Endothelial cell of umbilical vein (primary cell): ENCODE results near the gene TMEM131. TPM values are rescaled to one million over a fixed set of nuclear protein-coding genes. Genes with fewer than 3 reads are reported as not detected.

Source experiments
- BruUV-seq: library from RNA; stranded (reverse); fragments of 400-500 nt; replicated peaks from 2 replicates; lab custom pipeline; 2021; lab: Mats Ljungman, UMichigan
- CTCF ChIA-PET: fragments of 300-600, 350-600 bp; sonication (Branson Sonifier 250); formaldehyde crosslinking; loops from one replicate; lab custom pipeline; 2021; ENCODE audit warnings: antibody characterized with exemption, inconsistent platforms; lab: Charles Lee
- POLR2A ChIA-PET: fragments of 300-600, 350-600 bp; sonication (Branson Sonifier 250); formaldehyde crosslinking; loops from one replicate; lab custom pipeline; 2021; ENCODE audit warnings: antibody characterized with exemption, inconsistent platforms; lab: Charles Lee
- DNase-seq: peaks from one replicate; pipeline ENCODE4 v3.0.0-alpha.2; 2011; ENCODE audit warnings: low read depth, low spot score
- FAIRE-seq: peaks from 2 replicates; lab custom pipeline; 2011; peaks lifted over from hg19 to GRCh38; lab: Jason Lieb, UNC
- H2AFZ ChIP-seq: 2 replicates; pipeline ENCODE4 v1.6.0; 2012; ENCODE audit warnings: low read depth, low read length, control low read depth, inconsistent platforms
- H3K27ac ChIP-seq: 2 replicates; pipeline ENCODE4 v1.5.1; 2011; ENCODE audit warnings: low read depth, mild to moderate bottlenecking, control low read depth, low read length, moderate library complexity; ENCODE audit not compliant: insufficient read depth
- H3K27me3 ChIP-seq, 2 experiments: 2 replicates each; pipeline versions ENCODE4 v1.6.0 to v1.6.1; 2011; ENCODE audit warnings: low read length in 2 of 2, mixed read lengths in 1 of 2; ENCODE audit not compliant: control insufficient read depth in 2 of 2, insufficient read depth in 2 of 2
- H3K36me3 ChIP-seq, 2 experiments: 2 replicates in 1 of 2; 3 replicates in 1 of 2; pipeline ENCODE4 v1.5.1; 2011; ENCODE audit warnings: low read length in 2 of 2, mild to moderate bottlenecking in 1 of 2, moderate library complexity in 1 of 2; ENCODE audit not compliant: control insufficient read depth in 2 of 2, insufficient read depth in 2 of 2; ENCODE audit errors: extremely low read depth in 1 of 2
- H3K4me1 ChIP-seq: 3 replicates; pipeline ENCODE4 v1.5.1; 2011; ENCODE audit warnings: mild to moderate bottlenecking, low read length; ENCODE audit not compliant: control insufficient read depth, insufficient read depth; ENCODE audit errors: extremely low read depth
- H3K4me2 ChIP-seq: 2 replicates; pipeline ENCODE4 v1.6.1; 2011; ENCODE audit warnings: low read length, control low read depth, mixed read lengths; ENCODE audit not compliant: insufficient read depth
- H3K4me3 ChIP-seq, 3 experiments: fragments of 200-600 bp in 1 of 3; sonication (generic), shearing (Covaris generic) in 1 of 3; replicated peaks in 1 of 3; 2 replicates each; pipeline ENCODE4 v1.5.1; 2011 to 2016; ENCODE audit warnings: control low read depth in 3 of 3, low read length in 3 of 3, mild to moderate bottlenecking in 2 of 3, inconsistent platforms in 1 of 3, low read depth in 1 of 3, moderate library complexity in 1 of 3; ENCODE audit not compliant: insufficient read depth in 1 of 3
- H3K79me2 ChIP-seq: 2 replicates; pipeline ENCODE4 v1.6.0; 2012; ENCODE audit warnings: low read length, inconsistent platforms; ENCODE audit not compliant: control insufficient read depth, insufficient read depth
- H3K9ac ChIP-seq: replicated peaks from 2 replicates; pipeline ENCODE3; 2011; ENCODE audit warnings: low read length, control low read depth; ENCODE audit not compliant: insufficient read depth; ENCODE audit errors: extremely low read depth
- H3K9me1 ChIP-seq: replicated peaks from 3 replicates; pipeline ENCODE4 v1.6.0; 2011; ENCODE audit warnings: mild to moderate bottlenecking, low read length; ENCODE audit not compliant: control insufficient read depth, insufficient read depth; ENCODE audit errors: extremely low read depth
- H3K9me3 ChIP-seq: replicated peaks from 2 replicates; pipeline ENCODE4 v1.5.1; 2012; ENCODE audit warnings: low read length, inconsistent platforms; ENCODE audit not compliant: control insufficient read depth, insufficient read depth
- H4K20me1 ChIP-seq: replicated peaks from 2 replicates; pipeline ENCODE3; 2011; ENCODE audit warnings: mild to moderate bottlenecking, low read length; ENCODE audit not compliant: control insufficient read depth, insufficient read depth; ENCODE audit errors: extremely low read depth
- CTCF ChIP-seq, 2 donors: IDR thresholded peaks; 1 replicate in 1 of 2; 2 replicates in 1 of 2; pipeline ENCODE4 v1.5.1; 2011; ENCODE audit warnings: low read length in 2 of 2, mild to moderate bottlenecking in 2 of 2, moderate library complexity in 2 of 2, control low read depth in 1 of 2, inconsistent platforms in 1 of 2, low read depth in 1 of 2; ENCODE audit not compliant: insufficient read depth in 1 of 2; ENCODE audit errors: extremely low read depth in 1 of 2
- EZH2 ChIP-seq: IDR thresholded peaks from 2 replicates; pipeline ENCODE4 v1.6.1; 2012; ENCODE audit warnings: borderline replicate concordance, low read depth, mild to moderate bottlenecking, moderate library complexity, low read length, inconsistent platforms; ENCODE audit not compliant: severe bottlenecking
- FOS ChIP-seq: IDR thresholded peaks from 2 replicates; pipeline ENCODE4 v1.6.1; 2011; ENCODE audit warnings: mild to moderate bottlenecking, low read length, moderate library complexity, borderline replicate concordance; ENCODE audit not compliant: insufficient read depth
- MAX ChIP-seq: IDR thresholded peaks from 2 replicates; pipeline ENCODE4 v1.6.1; 2011; ENCODE audit not compliant: insufficient read depth, insufficient read length
- MYC ChIP-seq: IDR thresholded peaks from one replicate; pipeline ENCODE4 v1.6.1; 2011; ENCODE audit warnings: mild to moderate bottlenecking, low read depth, low read length
- POLR2A ChIP-seq: IDR thresholded peaks from 2 replicates; pipeline ENCODE4 v1.6.1; 2012; ENCODE audit warnings: low read depth, mild to moderate bottlenecking, control low read depth, low read length
- dilution Hi-C: fragments of 300-500 bp; cut with MboI; formaldehyde crosslinking; loops from one replicate; pipeline ENCODE4 v1.15.0; 2019; ENCODE audit warnings: low sequenced_read_pairs; ENCODE audit not compliant: extremely low pct_ligation_motif_present
- intact Hi-C: fragments of 100-400 bp; cut with micrococcal nuclease; formaldehyde crosslinking; loops from one replicate; pipeline ENCODE4 v1.10.0; 2022
- polyA plus RNA-seq, 4 experiments: library from polyadenylated mRNA; depleted of rRNA in 3 of 4; stranded (reverse) in 3 of 4; unstranded in 1 of 4; fragments of >200 nt; gene quantifications; 2 replicates each; pipeline versions ENCODE4 v1.2.1 to v1.2.3, GENCODE V29; 2011 to 2012; ENCODE audit warnings: missing spikeins in 1 of 4
- total RNA-seq: library from RNA; stranded (reverse); gene quantifications from 2 replicates; pipeline ENCODE4 v1.2.3, GENCODE V29; 2021

Gene TMEM131
- total and polyA plus RNA-seq, 2 donors (not counting 3 experiments of a cell fraction or from before 2014, with no cell fraction given): 12.2 to 28.6 TPM

GRCh38 chr2:97801028-97801427 lies 194.7 kb downstream of the TMEM131 start:
- dilution Hi-C loops (no loop called here), intact Hi-C loops (no loop called here)
- H3K4me1 ChIP-seq: no peaks in the 10 kb centered on the region
- no peaks in the 10 kb centered on the region for H3K27me3 ChIP-seq
- H3K9me1 ChIP-seq: no peaks in the 10 kb centered on the region
- FAIRE-seq (no peak), DNase-seq (no peak)
- no peaks in the 10 kb centered on the region for H3K36me3 ChIP-seq
- H3K4me3 ChIP-seq: no peak overlapping the region
- H2AFZ ChIP-seq: no peak overlapping the region
- no TSS peak for BruUV-seq
- H3K4me2 ChIP-seq: no peak overlapping the region
- no peaks in the 10 kb centered on the region for H3K9me3 ChIP-seq
- no peak overlapping the region for H3K27ac ChIP-seq
- CTCF ChIA-PET: interaction anchor here (1.4 to 1.5 kb wide), 2 partner anchors 8 to 468 kb away, joined by 4 to 5 read pairs; no protein-coding TSS in a partner anchor
- no peak overlapping the region for H3K9ac ChIP-seq
- H4K20me1 ChIP-seq: no peaks in the 10 kb centered on the region
- POLR2A ChIA-PET: no interaction called here
- H3K79me2 ChIP-seq: no peaks in the 10 kb centered on the region
- TF ChIP-seq FOS: no peak
- no peak for TF ChIP-seq EZH2
- TF ChIP-seq MYC: no peak
- TF ChIP-seq MAX: no peak
- no peak for TF ChIP-seq CTCF (IDR thresholded peaks at IDR 0.05; ENCODE audit: extremely low read depth in 1 of 2, insufficient read depth in 1 of 2, low read depth in 1 of 2, low read length in 2 of 2)

- H3K27ac ChIP-seq: no peak overlapping the region
- dilution Hi-C loops: no loop called here
- H3K4me3 ChIP-seq: no peak overlapping the region
- no peaks in the 10 kb centered on the region for H3K9me3 ChIP-seq
- no peak overlapping the region for H3K9ac ChIP-seq
- BruUV-seq: no TSS peak
- no peak overlapping the region for H2AFZ ChIP-seq
- CTCF ChIA-PET: interaction anchor here (1.1 kb wide), 1 partner anchor 471 kb away, joined by 4 read pairs; no protein-coding TSS in a partner anchor
- H3K36me3 ChIP-seq: no peaks in the 10 kb centered on the region
- H4K20me1 ChIP-seq: no peaks in the 10 kb centered on the region
- intact Hi-C loops: no loop called here
- H3K4me2 ChIP-seq: no peak overlapping the region
- FAIRE-seq (no peak), DNase-seq (no peak)
- H3K4me1 ChIP-seq: no peaks in the 10 kb centered on the region
- no peaks in the 10 kb centered on the region for H3K79me2 ChIP-seq
- H3K27me3 ChIP-seq: no peaks in the 10 kb centered on the region
- no peaks in the 10 kb centered on the region for H3K9me1 ChIP-seq
- no peak for TF ChIP-seq MYC
- TF ChIP-seq POLR2A: no peak
- POLR2A ChIA-PET: no interaction called here
These were observed 197.3 kb downstream of the TMEM131 start for GRCh38 chr2:97798416-97798815.
